Osteoblast (primary cell): ENCODE data around the gene CHCHD3. TPM values are rescaled to one million over a fixed set of nuclear protein-coding genes. Genes with fewer than 3 reads are reported as not detected.

Experiments used
- DNase-seq: peaks from one replicate; pipeline ENCODE4 v3.0.0; 2011; ENCODE audit warnings: low spot score, mixed read lengths; ENCODE audit not compliant: insufficient read length; ENCODE audit errors: missing footprints
- H2AFZ ChIP-seq: 2 replicates; pipeline ENCODE4 v1.6.0; 2011; ENCODE audit warnings: mild to moderate bottlenecking, low read length
- H3K27ac ChIP-seq: 2 replicates; pipeline ENCODE4 v1.5.1; 2011; ENCODE audit warnings: mild to moderate bottlenecking, low read depth, low read length, moderate library complexity
- H3K27me3 ChIP-seq: 2 replicates; pipeline ENCODE4 v1.6.0; 2012; ENCODE audit warnings: mild to moderate bottlenecking, control low read depth, inconsistent platforms, low read length, moderate library complexity; ENCODE audit not compliant: insufficient read depth
- H3K36me3 ChIP-seq: 2 replicates; pipeline ENCODE4 v1.5.1; 2011; ENCODE audit warnings: mild to moderate bottlenecking, low read length, control low read depth, moderate library complexity; ENCODE audit not compliant: insufficient read depth
- H3K4me1 ChIP-seq: 2 replicates; pipeline ENCODE4 v1.5.1; 2011; ENCODE audit warnings: mild to moderate bottlenecking, low read length, control low read depth, moderate library complexity; ENCODE audit not compliant: insufficient read depth
- H3K4me2 ChIP-seq: 2 replicates; pipeline ENCODE4 v1.6.0; 2011; ENCODE audit warnings: mild to moderate bottlenecking, low read length; ENCODE audit not compliant: insufficient read depth
- H3K4me3 ChIP-seq: fragments of 200-600 bp; sonication (generic); 3 replicates; pipeline ENCODE4 v1.5.1; 2012; ENCODE audit warnings: mild to moderate bottlenecking, low read length, inconsistent platforms; ENCODE audit not compliant: insufficient read depth
- H3K79me2 ChIP-seq: 2 replicates; pipeline ENCODE4 v1.6.0; 2012; ENCODE audit warnings: mild to moderate bottlenecking, low read length, control low read depth, inconsistent platforms; ENCODE audit not compliant: insufficient read depth
- H3K9me3 ChIP-seq: 2 replicates; pipeline ENCODE4 v1.5.1; 2011; ENCODE audit warnings: low read depth, low read length, control low read depth
- H4K20me1 ChIP-seq: 2 replicates; pipeline ENCODE4 v1.6.0; 2012; ENCODE audit warnings: mild to moderate bottlenecking, low read length, control low read depth; ENCODE audit not compliant: insufficient read depth
- CTCF ChIP-seq: IDR thresholded peaks from 2 replicates; pipeline ENCODE4 v1.5.1; 2011; ENCODE audit warnings: mild to moderate bottlenecking, low read depth, low read length, moderate library complexity; ENCODE audit errors: extremely low read depth
- total RNA-seq: library from RNA; depleted of rRNA; stranded (reverse); fragments of >200 nt; gene quantifications from 2 replicates; pipeline ENCODE4 v1.2.3, GENCODE V29; 2012

CHCHD3 gene
- total RNA-seq, 1 donor = 89.8 TPM

- Histone ChIP-seq H3K27ac (no peak overlapping the region), H3K4me3 (no peak overlapping the region), H3K36me3 (no peaks in the 10 kb centered on the region), H3K9me3 (no peaks in the 10 kb centered on the region), H3K27me3 (no peaks in the 10 kb centered on the region), H4K20me1 (no peaks in the 10 kb centered on the region), H3K79me2 (no peaks in the 10 kb centered on the region), H3K4me2 (no peak overlapping the region), H2AFZ (no peak overlapping the region), H3K4me1 (no peaks in the 10 kb centered on the region)
- DNase-seq = no peak
- no peak for TF ChIP-seq CTCF
These were observed 235.8 kb downstream of the CHCHD3 start for GRCh38 chr7:132846086-132846485.

DNA sequence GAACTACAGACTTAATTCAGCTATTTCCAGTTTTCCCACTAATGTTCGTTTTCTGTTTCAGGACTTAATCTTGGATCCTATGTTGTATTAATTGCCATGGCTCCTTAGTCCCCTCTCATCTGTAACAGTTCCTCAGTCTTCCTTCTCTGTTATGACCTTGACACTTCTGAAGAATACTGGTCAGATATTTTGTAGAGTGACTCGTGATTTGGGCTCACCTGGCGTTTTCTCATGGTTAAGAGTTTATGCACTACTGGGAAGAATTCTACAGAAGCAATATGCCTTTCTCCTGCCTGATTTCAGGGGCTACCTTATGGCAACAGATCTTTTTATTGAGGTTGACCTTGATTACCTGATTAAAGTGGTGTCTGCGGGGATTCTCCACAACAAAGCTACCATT lies 239.4 kb downstream of the CHCHD3 start:
- H3K4me2 ChIP-seq = no peak overlapping the region
- no peaks in the 10 kb centered on the region for H3K79me2 ChIP-seq
- no peak for TF ChIP-seq CTCF
- H3K36me3 ChIP-seq = no peaks in the 10 kb centered on the region
- no peaks in the 10 kb centered on the region for H3K27me3 ChIP-seq
- H3K27ac ChIP-seq = no peak overlapping the region
- H4K20me1 ChIP-seq = no peaks in the 10 kb centered on the region
- H3K4me3 ChIP-seq = no peak overlapping the region
- DNase-seq = no peak
- no peak overlapping the region for H2AFZ ChIP-seq
- no peaks in the 10 kb centered on the region for H3K9me3 ChIP-seq
- H3K4me1 ChIP-seq = no peaks in the 10 kb centered on the region

DNA sequence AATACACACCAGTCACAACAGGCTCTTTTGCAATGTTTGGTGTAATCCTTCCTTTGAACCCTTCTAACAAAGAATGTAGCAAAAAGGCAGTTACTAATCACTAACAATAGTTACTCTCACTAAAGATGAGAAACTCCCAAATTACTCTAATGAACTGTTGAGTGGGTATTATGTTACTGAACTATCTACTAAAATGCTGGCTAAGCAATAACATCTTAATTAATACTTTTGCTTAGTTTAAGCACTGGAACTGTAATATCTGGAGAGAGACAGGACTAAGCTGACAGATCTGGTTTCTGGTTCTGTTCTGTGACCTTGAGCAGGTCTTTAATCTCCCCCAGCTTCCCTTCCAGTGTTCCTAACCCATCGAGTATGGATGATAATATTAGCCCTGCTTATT lies 241.7 kb downstream of the CHCHD3 start:
- no peak for DNase-seq
- no peaks in the 10 kb centered on the region for H4K20me1 ChIP-seq
- no peaks in the 10 kb centered on the region for H3K27me3 ChIP-seq
- H3K79me2 ChIP-seq = no peaks in the 10 kb centered on the region
- no peaks in the 10 kb centered on the region for H3K9me3 ChIP-seq
- peaks cover 5% of the 10 kb centered on the region for H3K4me1 ChIP-seq
- H3K27ac ChIP-seq = no peak overlapping the region
- H2AFZ ChIP-seq = no peak overlapping the region
- H3K36me3 ChIP-seq = no peaks in the 10 kb centered on the region
- no peak overlapping the region for H3K4me3 ChIP-seq
- H3K4me2 ChIP-seq = no peak overlapping the region
- TF ChIP-seq CTCF = no peak

- H3K4me2 ChIP-seq = no peak overlapping the region
- no peak overlapping the region for H2AFZ ChIP-seq
- H3K4me1 ChIP-seq = peaks cover 5% of the 10 kb centered on the region
- peaks cover 4% of the 10 kb centered on the region for H4K20me1 ChIP-seq
- H3K27me3 ChIP-seq = no peaks in the 10 kb centered on the region
- H3K27ac ChIP-seq = no peak overlapping the region
- H3K4me3 ChIP-seq = no peak overlapping the region
- H3K79me2 ChIP-seq = no peaks in the 10 kb centered on the region
- DNase-seq = no peak
- no peaks in the 10 kb centered on the region for H3K36me3 ChIP-seq
- no peak for TF ChIP-seq CTCF
- no peaks in the 10 kb centered on the region for H3K9me3 ChIP-seq
These were observed 243.6 kb downstream of the CHCHD3 start for GRCh38 chr7:132838313-132838712.
